GM18499 (cell line): ENCODE measurements around the gene ID1.
A peak's percentile ranks its signal among the peaks of the same experiment; 100 is the strongest.

ENCODE experiments used
- ATAC-seq: cut with Tn5 transposase; IDR thresholded peaks from one replicate; pipeline ENCODE4 v1.9.1; 2021; ENCODE audit warnings: moderate number of reproducible peaks; ENCODE audit not compliant: insufficient read depth, unreplicated experiment

Gene ID1

GRCh38 chr20:31605031-31605901 is at the start of gene ID1:
ID1 (plus strand) TSS chr20:31605289; CDS start chr20:31605388, 99 bp downstream.
- ATAC-seq: peak; percentile 49

- ATAC-seq: no peak
Observed at GRCh38 chr20:31559704-31560093, 45.4 kb upstream of the ID1 start.

GRCh38 chr20:31560094-31560745 is 44.9 kb upstream of the ID1 start:
- no peak for ATAC-seq

GRCh38 chr20:31560746-31561598 is 44.1 kb upstream of the ID1 start:
- no peak for ATAC-seq

GRCh38 chr20:31562241-31562640 is 42.8 kb upstream of the ID1 start:
- no peak for ATAC-seq

GRCh38 chr20:31564284-31564683 is 40.8 kb upstream of the ID1 start:
- ATAC-seq: no peak

- ATAC-seq: no peak
Observed at GRCh38 chr20:31565699-31566318, 39.3 kb upstream of the ID1 start.

GRCh38 chr20:31566319-31566657 is 38.8 kb upstream of the ID1 start:
- no peak for ATAC-seq

GRCh38 chr20:31566658-31567379 is 38.3 kb upstream of the ID1 start:
- ATAC-seq: no peak

GRCh38 chr20:31567380-31567720 is 37.7 kb upstream of the ID1 start:
- ATAC-seq: no peak

GRCh38 chr20:31568041-31568731 is 36.9 kb upstream of the ID1 start:
- no peak for ATAC-seq

GRCh38 chr20:31568773-31569162 is 36.3 kb upstream of the ID1 start:
- no peak for ATAC-seq

- ATAC-seq: no peak
Observed at GRCh38 chr20:31569163-31570020, 35.7 kb upstream of the ID1 start.

- ATAC-seq: no peak
Observed at GRCh38 chr20:31570021-31570463, 35.0 kb upstream of the ID1 start.

- no peak for ATAC-seq
Observed at GRCh38 chr20:31570735-31571617, 34.1 kb upstream of the ID1 start.

GRCh38 chr20:31572042-31572700 is 32.9 kb upstream of the ID1 start:
- ATAC-seq: no peak
